GM12864 (cell line): ENCODE results near the gene CFAP77.

Source experiments
- DNase-seq: peaks from one replicate; pipeline ENCODE4 v3.0.0-alpha.2; 2011; ENCODE audit warnings: low read depth
- H3K4me3 ChIP-seq: 2 replicates; pipeline ENCODE4 v1.5.1; 2011; ENCODE audit warnings: mild to moderate bottlenecking, low read depth, low read length, control low read depth
- CTCF ChIP-seq: IDR thresholded peaks from 2 replicates; pipeline ENCODE4 v1.5.1; 2011; ENCODE audit warnings: low read depth, mild to moderate bottlenecking, moderate library complexity, low read length, control low read depth, inconsistent platforms; ENCODE audit errors: missing control alignments

The CFAP77 gene

DNA sequence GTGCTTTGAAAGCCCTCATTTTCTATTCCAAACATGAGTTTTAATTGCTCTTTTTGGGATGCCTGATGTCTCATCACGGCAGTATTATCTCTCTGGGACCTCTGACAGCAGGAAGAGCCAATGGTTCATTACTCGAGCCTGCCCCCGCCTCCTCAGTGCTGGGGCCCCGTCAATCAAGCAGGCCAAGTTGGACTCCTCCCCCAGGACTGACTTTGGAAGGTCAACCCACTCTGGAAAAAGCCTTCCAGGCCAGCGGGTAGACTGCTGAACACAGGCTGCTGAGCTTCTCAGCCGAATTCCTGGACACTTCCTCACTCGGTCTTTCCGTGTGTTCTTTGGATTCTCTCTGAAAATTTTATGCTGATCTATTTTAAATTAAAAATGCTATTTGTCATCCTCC lies 162.9 kb downstream of the CFAP77 start:
- TF ChIP-seq CTCF: no peak
- no peak overlapping the region for H3K4me3 ChIP-seq
- no peak for DNase-seq

DNA sequence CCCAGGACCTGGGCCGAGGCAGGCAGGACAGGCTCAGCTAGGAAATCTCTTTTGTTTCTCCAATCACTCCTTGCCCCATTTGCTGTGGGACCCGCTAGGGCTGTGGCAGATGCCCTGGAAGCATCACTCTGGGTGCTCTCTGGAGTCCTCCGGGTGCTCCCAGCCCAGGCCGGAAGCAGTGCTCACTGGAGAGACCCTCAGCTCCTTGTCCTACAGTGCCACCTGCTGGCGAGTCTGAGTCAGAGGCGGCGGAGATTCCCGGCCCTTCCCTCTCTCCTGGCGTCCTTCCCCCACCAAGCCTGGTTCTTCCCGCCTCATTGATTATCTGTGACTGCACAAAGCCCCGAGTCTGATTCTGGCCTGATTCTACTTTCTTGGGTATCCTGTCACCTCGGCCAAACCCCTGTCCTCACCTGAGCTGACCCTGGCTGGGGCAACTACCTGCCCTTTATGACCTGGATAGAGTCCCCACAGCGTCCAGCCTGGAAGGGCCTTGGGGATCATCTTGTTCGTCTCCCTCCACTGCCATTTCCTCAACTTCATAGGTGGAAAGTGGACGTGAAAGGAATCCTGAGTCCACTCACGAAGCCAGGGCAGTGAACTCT lies 165.1 kb downstream of the CFAP77 start:
- DNase-seq: no peak
- H3K4me3 ChIP-seq: no peak overlapping the region
- TF ChIP-seq CTCF: peak; percentile 78

DNA sequence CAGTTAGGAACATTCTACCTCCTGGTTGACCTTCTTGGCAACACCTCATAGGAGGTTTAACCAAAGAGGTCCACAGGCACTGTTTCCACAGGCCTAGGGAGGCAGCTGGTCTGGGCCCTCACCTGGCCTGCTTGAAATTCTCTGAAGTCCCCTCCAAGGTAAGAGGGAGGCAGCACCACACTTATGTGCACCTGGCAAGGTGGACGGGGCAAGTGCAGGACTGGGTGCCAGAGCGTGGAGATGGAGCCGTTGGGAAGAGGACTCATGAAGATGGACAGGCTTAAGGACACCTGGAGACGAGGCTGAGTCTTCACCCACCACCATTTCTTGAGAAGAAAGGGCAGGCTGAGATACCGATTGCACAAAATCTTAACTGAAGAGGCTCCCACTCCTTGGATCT lies 165.8 kb downstream of the CFAP77 start:
- no peak for TF ChIP-seq CTCF
- no peak overlapping the region for H3K4me3 ChIP-seq
- DNase-seq: no peak

DNA sequence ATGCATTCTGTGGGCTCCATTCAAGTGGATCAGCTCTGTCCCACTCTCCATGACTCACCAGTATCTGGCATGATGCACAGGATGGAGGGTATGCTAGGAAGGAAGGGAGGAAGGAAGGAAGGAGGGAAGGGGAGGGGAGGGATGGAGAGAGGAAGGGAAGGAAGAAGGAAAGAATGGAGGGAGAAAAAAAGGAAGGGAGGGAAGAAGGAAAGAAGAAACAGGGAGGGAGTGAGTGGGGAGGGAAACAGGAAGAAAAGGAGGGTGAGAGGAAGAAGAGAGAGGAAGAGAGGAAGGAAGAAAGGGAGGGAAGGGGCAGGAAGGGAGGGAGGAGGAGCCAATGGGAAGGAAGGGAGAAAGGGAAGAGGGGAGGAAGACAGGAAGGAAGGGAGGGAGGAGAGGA lies 167.1 kb downstream of the CFAP77 start:
- no peak for DNase-seq
- no peak for TF ChIP-seq CTCF
- no peak overlapping the region for H3K4me3 ChIP-seq

DNA sequence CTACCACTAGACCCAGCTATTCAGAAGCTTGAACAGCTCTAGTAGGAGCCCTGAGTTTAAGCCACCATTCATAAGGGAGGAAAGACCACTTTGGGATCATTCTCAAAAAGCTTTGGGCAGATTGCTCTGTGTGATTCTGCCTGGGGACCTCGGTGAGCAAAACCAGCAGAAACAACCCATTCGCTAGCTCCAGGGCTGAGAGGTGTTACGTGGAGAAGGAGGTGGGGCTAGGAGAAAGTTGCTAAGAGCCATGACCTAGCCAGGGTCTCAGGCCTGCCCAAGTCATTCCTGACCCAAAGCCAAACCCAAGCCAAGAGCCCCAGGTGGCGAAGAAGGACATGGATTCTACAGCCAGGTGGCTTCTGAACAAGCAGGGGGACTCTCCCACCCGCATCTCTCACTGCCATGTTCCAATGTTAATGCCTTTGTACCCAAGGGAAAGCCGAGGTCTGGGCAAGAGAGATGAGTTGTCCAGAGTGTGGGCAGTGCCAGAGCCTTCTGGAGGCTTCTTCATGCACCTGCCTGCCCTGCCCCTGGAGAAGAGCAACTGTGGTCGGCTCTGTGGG lies 168.4 kb downstream of the CFAP77 start:
- no peak overlapping the region for H3K4me3 ChIP-seq
- no peak for TF ChIP-seq CTCF
- no peak for DNase-seq

DNA sequence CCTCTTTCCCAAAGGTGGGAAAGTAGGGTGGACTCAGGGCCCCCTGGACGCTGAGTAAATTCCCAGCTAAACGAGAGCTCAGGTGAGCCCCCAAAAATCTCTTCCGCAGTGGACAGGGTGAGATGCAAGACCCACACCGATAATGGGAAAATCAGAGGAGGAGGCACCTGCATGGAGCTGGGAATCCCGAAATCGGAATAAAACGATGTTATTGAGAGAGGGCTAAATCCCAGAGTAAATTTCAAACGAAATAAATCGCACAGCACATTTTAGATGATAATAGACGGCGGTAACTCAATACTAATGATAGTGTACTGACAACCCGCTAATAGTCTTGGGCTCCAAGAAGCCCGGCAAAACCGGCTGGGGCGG lies 169.4 kb downstream of the CFAP77 start:
- H3K4me3 ChIP-seq: no peak overlapping the region
- no peak for DNase-seq
- TF ChIP-seq CTCF: no peak

GRCh38 chr9:132582276-132582785 lies 172.3 kb downstream of the CFAP77 start, which contains the start of gene BARHL1:
Gene BARHL1, plus strand, starts transcription at chr9:132582606. Its CDS starts 192 bp downstream, at chr9:132582798.
- DNase-seq: no peak
- no peak for TF ChIP-seq CTCF
- no peak within 1 kb of the TSS; the same call in 1 of the 2 replicates for H3K4me3 ChIP-seq
